ENCODE measurements around the gene ERICH6. TPM values are rescaled to one million over a fixed set of nuclear protein-coding genes. Genes with fewer than 3 reads are reported as not detected.
A peak's percentile ranks its signal among the peaks of the same experiment; 100 is the strongest.

Gene ERICH6
- total and polyA plus RNA-seq, 5 donors from 2014 or later = 0.17 to 0.77 TPM; not detected in 3

- DNase-seq = no peak
- H3K9me3 ChIP-seq (ENCODE audit: control insufficient read depth in 2 of 2, low read length in 2 of 2) = no peaks in the 10 kb centered on the region
- H3K27me3 ChIP-seq (ENCODE audit: control insufficient read depth, insufficient read depth, low read length) = no peaks in the 10 kb centered on the region
- Mint-ChIP-seq H3K27ac (no peak overlapping the region), H3K4me1 (peaks cover 50 to 68% (median 60%) of the 10 kb centered on the region in 4 donors), H3K27me3 (no peaks in the 10 kb centered on the region), H3K9me3 (peaks cover 0 to 2% (median 0%) of the 10 kb centered on the region in 7 donors), H3K36me3 (peaks cover 15% of the 10 kb centered on the region), H3K4me3 (peak overlapping the region in 1 of 4 donors; percentile 60)
- peaks cover 22% of the 10 kb centered on the region for H3K4me1 ChIP-seq (ENCODE audit: control insufficient read depth, insufficient read depth, low read length, poor library complexity, severe bottlenecking)
- no peak for ATAC-seq (ENCODE audit: low read depth in 2 of 2)
- H3K4me3 ChIP-seq (ENCODE audit: low read depth, low read length) = no peak overlapping the region
- H3K27ac ChIP-seq (ENCODE audit: insufficient read depth, low read length, poor library complexity, severe bottlenecking) = no peak overlapping the region
- peaks cover 17% of the 10 kb centered on the region for H3K36me3 ChIP-seq (ENCODE audit: control insufficient read depth, insufficient read depth, low read length)
These were observed 83.6 kb downstream of the ERICH6 start for GRCh38 chr3:150620002-150620689.

DNA sequence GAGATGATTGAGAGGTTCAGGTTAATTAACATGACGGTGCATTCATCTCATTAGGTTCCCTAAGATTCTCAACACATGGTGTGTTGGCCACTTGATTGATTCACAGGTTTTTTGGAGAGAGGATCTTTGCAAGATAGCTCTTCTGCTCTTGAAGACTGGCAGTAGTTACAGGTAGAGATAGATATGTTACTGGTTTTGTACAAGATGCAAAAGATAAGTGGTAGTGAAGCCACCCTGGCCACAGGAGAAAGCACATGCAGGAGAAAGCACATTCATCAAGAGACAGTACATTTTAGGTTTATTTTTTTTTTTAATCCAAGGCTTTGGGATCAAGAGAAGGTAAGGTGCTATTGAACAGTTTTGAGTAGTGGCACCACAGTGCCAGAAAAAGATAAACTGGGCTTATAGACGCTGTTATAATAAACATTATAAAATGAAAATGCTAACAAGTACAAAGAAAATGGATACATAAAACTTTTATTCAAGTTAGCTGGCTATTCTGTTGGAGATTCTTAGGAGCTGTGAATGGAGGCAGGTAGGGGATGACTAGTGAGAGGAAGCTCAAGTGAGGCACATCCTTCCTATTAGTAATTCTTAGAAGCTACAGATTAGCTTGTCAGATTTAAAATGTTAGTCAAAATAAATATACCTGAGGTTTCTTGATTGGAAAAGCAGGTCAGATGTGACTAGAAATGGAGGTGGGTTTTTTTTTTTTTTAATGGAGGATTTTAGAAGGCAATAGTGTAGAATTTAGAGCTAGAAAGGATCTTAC is 89.8 kb downstream of the ERICH6 start:
- Mint-ChIP-seq H3K9me3 (peaks cover 0 to 2% (median 0%) of the 10 kb centered on the region in 7 donors), H3K4me3 (peak overlapping the region; percentile 19 to 77 (median 28)), H3K27ac (peak overlapping the region in 2 of 3 donors; percentile 9 to 42), H3K4me1 (peaks cover 42 to 73% (median 64%) of the 10 kb centered on the region in 4 donors), H3K36me3 (peaks cover 32% of the 10 kb centered on the region), H3K27me3 (no peaks in the 10 kb centered on the region)
- Histone ChIP-seq H3K36me3 (ENCODE audit: control insufficient read depth, insufficient read depth, low read length) (peaks cover 16% of the 10 kb centered on the region), H3K4me1 (ENCODE audit: control insufficient read depth, insufficient read depth, low read length, poor library complexity, severe bottlenecking) (peaks cover 34% of the 10 kb centered on the region), H3K9me3 (ENCODE audit: control insufficient read depth in 2 of 2, low read length in 2 of 2) (no peaks in the 10 kb centered on the region), H3K4me3 (ENCODE audit: low read depth, low read length) (peak overlapping the region; percentile 17), H3K27me3 (ENCODE audit: control insufficient read depth, insufficient read depth, low read length) (no peaks in the 10 kb centered on the region), H3K27ac (ENCODE audit: insufficient read depth, low read length, poor library complexity, severe bottlenecking) (no peak overlapping the region)
- ATAC-seq (ENCODE audit: low read depth in 2 of 2) (peak in 1 of 2 donors; percentile 55), DNase-seq (peak in 1 of 3 donors; percentile 31)

DNA sequence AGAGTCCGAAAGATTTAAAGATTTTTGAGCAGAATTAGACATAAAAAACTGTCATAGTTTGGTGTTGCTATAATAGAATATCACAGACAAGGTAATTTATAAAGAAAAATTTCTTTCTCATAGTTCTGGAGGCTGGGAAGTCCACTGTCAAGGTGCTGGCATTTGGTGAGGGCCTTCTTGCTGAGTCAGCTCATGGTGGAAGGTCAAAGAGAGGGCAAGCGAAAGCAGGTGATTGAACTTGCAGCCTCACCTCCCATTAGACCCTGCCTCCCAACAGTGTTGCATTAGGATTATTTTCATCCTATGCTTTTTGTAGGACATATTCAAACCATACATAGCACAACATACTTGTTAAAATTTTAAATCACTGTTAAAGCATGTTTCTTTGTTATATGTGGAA is 90.7 kb downstream of the ERICH6 start:
- H3K4me1 Mint-ChIP-seq = peaks cover 50 to 73% (median 63%) of the 10 kb centered on the region in 4 donors
- H3K4me3 Mint-ChIP-seq = peak overlapping the region in 3 of 4 donors; percentile 11 to 33 (median 19)
- Histone ChIP-seq H3K9me3 (ENCODE audit: control insufficient read depth in 2 of 2, low read length in 2 of 2) (no peaks in the 10 kb centered on the region), H3K27me3 (ENCODE audit: control insufficient read depth, insufficient read depth, low read length) (no peaks in the 10 kb centered on the region), H3K4me1 (ENCODE audit: control insufficient read depth, insufficient read depth, low read length, poor library complexity, severe bottlenecking) (peaks cover 39% of the 10 kb centered on the region), H3K36me3 (ENCODE audit: control insufficient read depth, insufficient read depth, low read length) (peaks cover 9% of the 10 kb centered on the region), H3K4me3 (ENCODE audit: low read depth, low read length) (peak overlapping the region; percentile 4), H3K27ac (ENCODE audit: insufficient read depth, low read length, poor library complexity, severe bottlenecking) (no peak overlapping the region)
- H3K36me3 Mint-ChIP-seq = peaks cover 27% of the 10 kb centered on the region
- DNase-seq = no peak
- H3K27ac Mint-ChIP-seq = peak overlapping the region in 2 of 3 donors; percentile 10 to 59
- peaks cover 0 to 2% (median 0%) of the 10 kb centered on the region in 7 donors for H3K9me3 Mint-ChIP-seq
- H3K27me3 Mint-ChIP-seq = no peaks in the 10 kb centered on the region
- no peak for ATAC-seq (ENCODE audit: low read depth in 2 of 2)

DNA sequence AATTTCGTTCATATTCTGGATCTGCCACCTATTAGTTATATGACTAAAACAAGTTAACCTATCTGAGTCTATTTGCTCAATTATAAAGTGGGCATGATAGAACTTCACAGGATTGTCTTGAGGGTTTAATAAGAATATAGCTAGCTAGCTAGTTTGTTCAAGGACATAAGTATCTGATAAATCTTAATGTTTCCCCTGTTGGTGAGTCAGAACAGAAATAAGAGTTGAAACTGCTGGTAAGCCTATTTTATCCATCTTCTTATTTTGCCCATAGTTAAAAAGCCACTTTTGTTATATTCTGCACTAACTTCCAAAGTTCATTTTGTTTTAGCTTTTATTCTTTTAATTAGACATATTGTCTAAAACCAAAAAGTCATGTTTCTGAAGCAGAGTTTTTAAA is 91.2 kb downstream of the ERICH6 start:
- Mint-ChIP-seq H3K36me3 (peaks cover 30% of the 10 kb centered on the region), H3K27ac (peak overlapping the region in 1 of 3 donors; percentile 59), H3K9me3 (peaks cover 0 to 2% (median 0%) of the 10 kb centered on the region in 7 donors), H3K4me1 (peaks cover 56 to 73% (median 65%) of the 10 kb centered on the region in 4 donors), H3K27me3 (no peaks in the 10 kb centered on the region), H3K4me3 (peak overlapping the region in 2 of 4 donors; percentile 19 to 33)
- Histone ChIP-seq H3K27me3 (ENCODE audit: control insufficient read depth, insufficient read depth, low read length) (no peaks in the 10 kb centered on the region), H3K9me3 (ENCODE audit: control insufficient read depth in 2 of 2, low read length in 2 of 2) (no peaks in the 10 kb centered on the region), H3K4me1 (ENCODE audit: control insufficient read depth, insufficient read depth, low read length, poor library complexity, severe bottlenecking) (peaks cover 44% of the 10 kb centered on the region), H3K36me3 (ENCODE audit: control insufficient read depth, insufficient read depth, low read length) (peaks cover 12% of the 10 kb centered on the region), H3K27ac (ENCODE audit: insufficient read depth, low read length, poor library complexity, severe bottlenecking) (peak overlapping the region; percentile 23), H3K4me3 (ENCODE audit: low read depth, low read length) (peak overlapping the region; percentile 28)
- ATAC-seq (ENCODE audit: low read depth in 2 of 2) (no peak), DNase-seq (no peak)

GRCh38 chr3:150611666-150612065 is 92.1 kb downstream of the ERICH6 start:
- ATAC-seq (ENCODE audit: low read depth in 2 of 2) (no peak), DNase-seq (no peak)
- Mint-ChIP-seq H3K27me3 (no peaks in the 10 kb centered on the region), H3K36me3 (peaks cover 33% of the 10 kb centered on the region), H3K4me3 (no peak overlapping the region), H3K27ac (no peak overlapping the region), H3K9me3 (peaks cover 0 to under 1% (median 0%) of the 10 kb centered on the region in 7 donors), H3K4me1 (peaks cover 57 to 73% (median 65%) of the 10 kb centered on the region in 4 donors)
- Histone ChIP-seq H3K4me1 (ENCODE audit: control insufficient read depth, insufficient read depth, low read length, poor library complexity, severe bottlenecking) (peaks cover 52% of the 10 kb centered on the region), H3K4me3 (ENCODE audit: low read depth, low read length) (no peak overlapping the region), H3K27ac (ENCODE audit: insufficient read depth, low read length, poor library complexity, severe bottlenecking) (no peak overlapping the region), H3K9me3 (ENCODE audit: control insufficient read depth in 2 of 2, low read length in 2 of 2) (no peaks in the 10 kb centered on the region), H3K27me3 (ENCODE audit: control insufficient read depth, insufficient read depth, low read length) (no peaks in the 10 kb centered on the region), H3K36me3 (ENCODE audit: control insufficient read depth, insufficient read depth, low read length) (peaks cover 16% of the 10 kb centered on the region)

- H3K4me3 ChIP-seq (ENCODE audit: low read depth, low read length) = peak overlapping the region; percentile 60
- Mint-ChIP-seq H3K27ac (peak overlapping the region in 2 of 3 donors; percentile 30 to 75), H3K4me1 (peaks cover 57 to 79% (median 70%) of the 10 kb centered on the region in 4 donors), H3K27me3 (no peaks in the 10 kb centered on the region), H3K9me3 (no peaks in the 10 kb centered on the region), H3K4me3 (peak overlapping the region in 3 of 4 donors; percentile 23 to 94 (median 28)), H3K36me3 (peaks cover 34% of the 10 kb centered on the region)
- H3K27me3 ChIP-seq (ENCODE audit: control insufficient read depth, insufficient read depth, low read length) = no peaks in the 10 kb centered on the region
- H3K9me3 ChIP-seq (ENCODE audit: control insufficient read depth in 2 of 2, low read length in 2 of 2) = no peaks in the 10 kb centered on the region
- H3K36me3 ChIP-seq (ENCODE audit: control insufficient read depth, insufficient read depth, low read length) = peaks cover 20% of the 10 kb centered on the region
- H3K27ac ChIP-seq (ENCODE audit: insufficient read depth, low read length, poor library complexity, severe bottlenecking) = no peak overlapping the region
- ATAC-seq (ENCODE audit: low read depth in 2 of 2) = no peak
- peaks cover 61% of the 10 kb centered on the region for H3K4me1 ChIP-seq (ENCODE audit: control insufficient read depth, insufficient read depth, low read length, poor library complexity, severe bottlenecking)
- DNase-seq = no peak
These were observed 92.9 kb downstream of the ERICH6 start for GRCh38 chr3:150610785-150611184.

DNA sequence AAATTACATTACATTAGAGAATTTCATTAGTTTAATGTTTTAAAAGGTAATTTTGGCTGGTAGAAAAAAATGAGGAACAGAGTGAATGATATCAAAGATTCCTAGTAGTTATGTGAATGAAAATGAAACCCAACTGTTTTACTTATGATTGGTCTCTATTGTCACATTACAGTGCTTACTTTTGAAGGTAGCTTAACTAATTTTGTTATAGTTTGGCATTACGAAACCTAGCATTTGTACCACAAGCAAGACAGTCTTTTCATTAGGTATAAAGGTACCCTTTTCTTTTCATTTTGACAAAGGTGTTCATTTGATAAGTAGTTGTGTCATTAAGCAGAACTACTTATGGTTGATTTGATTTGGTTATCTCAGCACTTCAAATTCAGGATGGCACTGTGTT is 93.7 kb downstream of the ERICH6 start:
- H3K4me3 ChIP-seq (ENCODE audit: low read depth, low read length) = peak overlapping the region; percentile 60
- H3K27me3 ChIP-seq (ENCODE audit: control insufficient read depth, insufficient read depth, low read length) = no peaks in the 10 kb centered on the region
- peaks cover 60 to 85% (median 74%) of the 10 kb centered on the region in 4 donors for H3K4me1 Mint-ChIP-seq
- peak overlapping the region; percentile 14 to 75 (median 20) for H3K27ac Mint-ChIP-seq
- DNase-seq = no peak
- ATAC-seq (ENCODE audit: low read depth in 2 of 2) = no peak
- no peaks in the 10 kb centered on the region for H3K9me3 Mint-ChIP-seq
- H3K4me3 Mint-ChIP-seq = peak overlapping the region; percentile 6 to 94 (median 40)
- peaks cover 37% of the 10 kb centered on the region for H3K36me3 Mint-ChIP-seq
- H3K27me3 Mint-ChIP-seq = no peaks in the 10 kb centered on the region
- H3K4me1 ChIP-seq (ENCODE audit: control insufficient read depth, insufficient read depth, low read length, poor library complexity, severe bottlenecking) = peaks cover 69% of the 10 kb centered on the region
- H3K36me3 ChIP-seq (ENCODE audit: control insufficient read depth, insufficient read depth, low read length) = peaks cover 20% of the 10 kb centered on the region
- no peak overlapping the region for H3K27ac ChIP-seq (ENCODE audit: insufficient read depth, low read length, poor library complexity, severe bottlenecking)
- no peaks in the 10 kb centered on the region for H3K9me3 ChIP-seq (ENCODE audit: control insufficient read depth in 2 of 2, low read length in 2 of 2)
